Measurements from ENCODE around the gene TMPRSS13.

DNA sequence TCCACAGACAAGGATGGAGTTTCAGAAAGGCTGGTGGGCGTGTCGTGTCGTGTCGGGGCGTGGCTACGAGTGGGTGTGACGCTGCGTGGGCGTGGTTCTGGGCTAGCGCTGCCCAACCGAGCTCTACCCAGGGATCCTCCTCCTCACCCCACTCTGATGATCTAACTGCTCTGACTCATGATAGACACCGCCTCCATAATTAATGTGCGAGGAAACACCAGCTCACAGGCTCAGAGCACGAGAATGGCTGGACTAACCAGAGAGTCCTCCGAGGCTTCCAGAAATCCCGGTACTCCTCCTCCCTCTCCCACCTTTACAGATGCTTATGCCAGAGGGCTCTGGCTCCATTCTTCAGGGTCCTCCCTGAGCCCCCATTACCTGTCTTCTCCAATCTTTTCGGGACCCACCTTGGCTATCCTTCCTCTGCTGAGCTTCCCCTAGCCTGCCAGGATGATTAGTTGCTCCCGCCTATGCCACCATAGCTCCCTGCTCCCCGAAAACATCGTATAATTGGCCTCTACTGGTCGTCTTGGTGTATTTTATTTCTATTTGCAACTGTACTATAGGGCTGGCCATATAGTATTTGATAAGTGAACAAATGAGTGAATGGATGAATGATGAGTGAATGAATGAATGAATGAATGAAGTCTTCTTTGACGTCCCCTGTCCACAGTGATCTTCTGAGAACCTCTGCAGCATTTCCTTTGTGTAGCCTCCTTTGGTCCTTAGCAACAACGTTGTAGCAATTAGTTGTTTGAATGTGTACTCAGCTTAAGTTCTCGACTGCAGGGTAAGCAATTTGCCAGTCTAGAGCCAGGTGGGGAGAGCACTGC, 21.7 kb downstream of the TMPRSS13 start:
- TF ChIP-seq, protein P1, sequence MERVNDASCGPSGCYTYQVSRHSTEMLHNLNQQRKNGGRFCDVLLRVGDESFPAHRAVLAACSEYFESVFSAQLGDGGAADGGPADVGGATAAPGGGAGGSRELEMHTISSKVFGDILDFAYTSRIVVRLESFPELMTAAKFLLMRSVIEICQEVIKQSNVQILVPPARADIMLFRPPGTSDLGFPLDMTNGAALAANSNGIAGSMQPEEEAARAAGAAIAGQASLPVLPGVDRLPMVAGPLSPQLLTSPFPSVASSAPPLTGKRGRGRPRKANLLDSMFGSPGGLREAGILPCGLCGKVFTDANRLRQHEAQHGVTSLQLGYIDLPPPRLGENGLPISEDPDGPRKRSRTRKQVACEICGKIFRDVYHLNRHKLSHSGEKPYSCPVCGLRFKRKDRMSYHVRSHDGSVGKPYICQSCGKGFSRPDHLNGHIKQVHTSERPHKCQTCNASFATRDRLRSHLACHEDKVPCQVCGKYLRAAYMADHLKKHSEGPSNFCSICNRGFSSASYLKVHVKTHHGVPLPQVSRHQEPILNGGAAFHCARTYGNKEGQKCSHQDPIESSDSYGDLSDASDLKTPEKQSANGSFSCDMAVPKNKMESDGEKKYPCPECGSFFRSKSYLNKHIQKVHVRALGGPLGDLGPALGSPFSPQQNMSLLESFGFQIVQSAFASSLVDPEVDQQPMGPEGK (CRISPR knock-in tag; IDR thresholded peaks at IDR 0.05; ENCODE audit: borderline replicate concordance), result no peak
- TF ChIP-seq ARNTL (CRISPR knock-in tag; IDR thresholded peaks at IDR 0.05; ENCODE audit: borderline replicate concordance, low read depth), result no peak
- TF ChIP-seq ZFP30 (CRISPR knock-in tag; IDR thresholded peaks at IDR 0.05), result no peak

Measured in SK-N-SH treated with all-trans-retinoic acid at 6 μM for 48 hours (cell line).